ENCODE data around the gene CDX1. TPM values are rescaled to one million over a fixed set of nuclear protein-coding genes. Genes with fewer than 3 reads are reported as not detected.

The CDX1 gene
- total RNA-seq, 1 donor from 2014 or later, result not detected

- H3K27me3 Mint-ChIP-seq (ENCODE audit: unreplicated experiment), result peaks cover 2% of the 10 kb centered on the region
- no peak overlapping the region for H3K4me3 Mint-ChIP-seq (ENCODE audit: unreplicated experiment)
- no peak for DNase-seq
- peaks cover 2% of the 10 kb centered on the region for H3K4me1 Mint-ChIP-seq (ENCODE audit: low read depth, unreplicated experiment)
- no peak overlapping the region for H3K27ac Mint-ChIP-seq (ENCODE audit: unreplicated experiment)
- peaks cover 9% of the 10 kb centered on the region for H3K9me3 Mint-ChIP-seq (ENCODE audit: unreplicated experiment)
- no peaks in the 10 kb centered on the region for H3K36me3 Mint-ChIP-seq (ENCODE audit: unreplicated experiment)
- no peak for TF ChIP-seq CTCF (IDR thresholded peaks at IDR 0.05; ENCODE audit: partially characterized antibody, unreplicated experiment)
These were observed 13.9 kb downstream of the CDX1 start for GRCh38 chr5:150180241-150181026.

- H3K36me3 Mint-ChIP-seq (ENCODE audit: unreplicated experiment), result no peaks in the 10 kb centered on the region
- H3K4me1 Mint-ChIP-seq (ENCODE audit: low read depth, unreplicated experiment), result peaks cover 2% of the 10 kb centered on the region
- no peak overlapping the region for H3K27ac Mint-ChIP-seq (ENCODE audit: unreplicated experiment)
- no peak for TF ChIP-seq CTCF (IDR thresholded peaks at IDR 0.05; ENCODE audit: partially characterized antibody, unreplicated experiment)
- H3K27me3 Mint-ChIP-seq (ENCODE audit: unreplicated experiment), result peaks cover 2% of the 10 kb centered on the region
- H3K4me3 Mint-ChIP-seq (ENCODE audit: unreplicated experiment), result no peak overlapping the region
- H3K9me3 Mint-ChIP-seq (ENCODE audit: unreplicated experiment), result peaks cover 9% of the 10 kb centered on the region
- DNase-seq, result no peak
These were observed 14.4 kb downstream of the CDX1 start for GRCh38 chr5:150181027-150181426.

- no peak for TF ChIP-seq CTCF (IDR thresholded peaks at IDR 0.05; ENCODE audit: partially characterized antibody, unreplicated experiment)
These were observed 15.4 kb downstream of the CDX1 start for GRCh38 chr5:150181766-150182545.

GRCh38 chr5:150182774-150183173 lies 16.2 kb downstream of the CDX1 start:
- peaks cover 9% of the 10 kb centered on the region for H3K9me3 Mint-ChIP-seq (ENCODE audit: unreplicated experiment)
- no peak overlapping the region for H3K4me3 Mint-ChIP-seq (ENCODE audit: unreplicated experiment)
- DNase-seq, result no peak
- peaks cover 2% of the 10 kb centered on the region for H3K4me1 Mint-ChIP-seq (ENCODE audit: low read depth, unreplicated experiment)
- no peak overlapping the region for H3K27ac Mint-ChIP-seq (ENCODE audit: unreplicated experiment)
- H3K27me3 Mint-ChIP-seq (ENCODE audit: unreplicated experiment), result peaks cover 2% of the 10 kb centered on the region
- no peaks in the 10 kb centered on the region for H3K36me3 Mint-ChIP-seq (ENCODE audit: unreplicated experiment)
- no peak for TF ChIP-seq CTCF (IDR thresholded peaks at IDR 0.05; ENCODE audit: partially characterized antibody, unreplicated experiment)

More at GRCh38 chr5:150181766-150182545, 15.4 kb downstream of the CDX1 start:
- peaks cover 9% of the 10 kb centered on the region for H3K9me3 Mint-ChIP-seq (ENCODE audit: unreplicated experiment)
- no peak for DNase-seq
- H3K4me1 Mint-ChIP-seq (ENCODE audit: low read depth, unreplicated experiment), result peaks cover 2% of the 10 kb centered on the region
- no peaks in the 10 kb centered on the region for H3K36me3 Mint-ChIP-seq (ENCODE audit: unreplicated experiment)
- no peak overlapping the region for H3K4me3 Mint-ChIP-seq (ENCODE audit: unreplicated experiment)
- H3K27ac Mint-ChIP-seq (ENCODE audit: unreplicated experiment), result no peak overlapping the region
- peaks cover 2% of the 10 kb centered on the region for H3K27me3 Mint-ChIP-seq (ENCODE audit: unreplicated experiment)

GRCh38 chr5:150183436-150183835 lies 16.9 kb downstream of the CDX1 start:
- H3K27me3 Mint-ChIP-seq (ENCODE audit: unreplicated experiment), result peaks cover 2% of the 10 kb centered on the region
- TF ChIP-seq CTCF (IDR thresholded peaks at IDR 0.05; ENCODE audit: partially characterized antibody, unreplicated experiment), result no peak

More at GRCh38 chr5:150183436-150183835, 16.9 kb downstream of the CDX1 start:
- H3K27ac Mint-ChIP-seq (ENCODE audit: unreplicated experiment), result no peak overlapping the region
- no peak for DNase-seq
- H3K4me1 Mint-ChIP-seq (ENCODE audit: low read depth, unreplicated experiment), result peaks cover 2% of the 10 kb centered on the region
- H3K36me3 Mint-ChIP-seq (ENCODE audit: unreplicated experiment), result no peaks in the 10 kb centered on the region
- H3K9me3 Mint-ChIP-seq (ENCODE audit: unreplicated experiment), result peaks cover 9% of the 10 kb centered on the region
- no peak overlapping the region for H3K4me3 Mint-ChIP-seq (ENCODE audit: unreplicated experiment)

Measured in glutamatergic neuron (in vitro differentiated cells).